ENCODE results near the gene SMCO2.

SMCO2 gene

DNA sequence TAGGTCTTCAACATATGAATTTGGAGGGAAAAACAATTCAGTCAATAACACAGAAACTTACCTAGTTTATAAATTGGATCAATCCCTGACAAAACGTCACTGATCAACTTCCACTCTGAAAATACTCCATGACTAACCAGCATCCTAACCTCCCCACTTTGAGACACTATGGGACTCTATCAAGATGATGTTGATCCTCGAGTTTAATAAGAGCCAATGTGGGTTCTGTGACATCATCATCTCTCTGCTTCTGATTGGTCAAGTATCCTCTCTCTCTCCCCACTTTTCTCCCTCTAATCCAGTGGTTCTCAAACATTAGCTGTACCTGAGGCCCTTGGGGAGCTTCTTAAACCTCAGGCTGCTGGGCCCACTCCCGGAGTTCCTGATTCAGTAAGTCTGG is at the start of gene SMCO2:
Gene SMCO2, plus strand, starts transcription at position 301 of the 400 bp plus-strand sequence. CDS start 23,896 bp downstream, outside the sequence.
- no peaks in the 10 kb centered on the region for H3K27me3 ChIP-seq (ENCODE audit: low read depth, low read length)
- H3K36me3 ChIP-seq (ENCODE audit: control insufficient read depth in 1 of 2, insufficient read depth in 2 of 2, low read length in 2 of 2) = no peaks in the 10 kb centered on the region
- H3K4me1 ChIP-seq (ENCODE audit: control insufficient read depth in 1 of 2, insufficient read depth in 2 of 2, low read length in 2 of 2) = no peaks in the 10 kb centered on the region
- H3K9me3 ChIP-seq (ENCODE audit: control insufficient read depth in 1 of 2, low read length in 2 of 2) = peaks cover 0 to 6% of the 10 kb centered on the region in 2 donors
- H3K4me3 ChIP-seq (ENCODE audit: low read depth in 1 of 2, low read length in 2 of 2) = no peak within 1 kb of the TSS
- no peak within 1 kb of the TSS for H3K27ac ChIP-seq (ENCODE audit: low read length)

DNA sequence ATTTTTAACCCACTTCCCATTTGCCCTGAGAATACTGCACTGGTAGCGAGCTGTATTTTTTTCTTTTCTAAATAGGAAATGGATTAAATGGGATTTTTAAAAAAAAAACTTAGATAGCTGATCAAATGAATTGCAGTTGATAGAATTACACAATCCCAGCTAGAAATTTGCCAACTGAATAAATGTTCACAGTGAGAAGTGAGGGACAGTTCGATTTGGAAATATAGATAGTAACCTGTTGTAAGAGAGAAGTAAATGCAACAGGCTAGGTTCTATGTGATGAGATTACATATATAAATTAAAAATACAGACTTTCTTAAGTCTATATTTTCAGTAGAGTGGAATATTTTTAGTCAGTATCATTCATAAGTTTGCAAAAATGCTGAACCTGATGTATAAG is 48.1 kb upstream of the SMCO2 start:
- Histone ChIP-seq H3K27me3 (ENCODE audit: low read depth, low read length) (no peaks in the 10 kb centered on the region), H3K4me3 (ENCODE audit: low read depth in 1 of 2, low read length in 2 of 2) (no peak overlapping the region), H3K27ac (ENCODE audit: low read length) (no peak overlapping the region), H3K9me3 (ENCODE audit: control insufficient read depth in 1 of 2, low read length in 2 of 2) (no peaks in the 10 kb centered on the region), H3K4me1 (ENCODE audit: control insufficient read depth in 1 of 2, insufficient read depth in 2 of 2, low read length in 2 of 2) (no peaks in the 10 kb centered on the region), H3K36me3 (ENCODE audit: control insufficient read depth in 1 of 2, insufficient read depth in 2 of 2, low read length in 2 of 2) (no peaks in the 10 kb centered on the region)

DNA sequence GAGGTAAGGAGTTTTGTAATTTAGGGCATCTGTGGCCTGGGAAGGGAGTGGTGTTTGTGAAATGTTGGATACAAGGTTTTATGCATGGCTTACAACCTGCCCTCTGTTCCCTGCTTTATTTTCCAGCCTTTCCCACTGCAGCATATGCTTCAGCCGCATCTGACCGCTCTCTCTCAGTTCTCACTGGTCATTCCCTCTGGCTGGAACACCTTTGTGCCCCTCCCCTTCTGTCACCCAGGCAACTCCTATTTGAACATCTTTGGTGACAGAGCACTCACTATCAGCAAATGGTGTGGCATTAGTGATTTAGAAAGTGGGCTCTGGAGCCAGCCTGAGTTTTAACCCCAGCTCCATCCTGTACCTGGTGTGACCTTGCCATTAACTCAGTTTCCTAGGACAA is 47.5 kb upstream of the SMCO2 start:
- no peaks in the 10 kb centered on the region for H3K27me3 ChIP-seq (ENCODE audit: low read depth, low read length)
- no peaks in the 10 kb centered on the region for H3K9me3 ChIP-seq (ENCODE audit: control insufficient read depth in 1 of 2, low read length in 2 of 2)
- no peaks in the 10 kb centered on the region for H3K4me1 ChIP-seq (ENCODE audit: control insufficient read depth in 1 of 2, insufficient read depth in 2 of 2, low read length in 2 of 2)
- no peak overlapping the region for H3K4me3 ChIP-seq (ENCODE audit: low read depth in 1 of 2, low read length in 2 of 2)
- no peak overlapping the region for H3K27ac ChIP-seq (ENCODE audit: low read length)
- H3K36me3 ChIP-seq (ENCODE audit: control insufficient read depth in 1 of 2, insufficient read depth in 2 of 2, low read length in 2 of 2) = no peaks in the 10 kb centered on the region

DNA sequence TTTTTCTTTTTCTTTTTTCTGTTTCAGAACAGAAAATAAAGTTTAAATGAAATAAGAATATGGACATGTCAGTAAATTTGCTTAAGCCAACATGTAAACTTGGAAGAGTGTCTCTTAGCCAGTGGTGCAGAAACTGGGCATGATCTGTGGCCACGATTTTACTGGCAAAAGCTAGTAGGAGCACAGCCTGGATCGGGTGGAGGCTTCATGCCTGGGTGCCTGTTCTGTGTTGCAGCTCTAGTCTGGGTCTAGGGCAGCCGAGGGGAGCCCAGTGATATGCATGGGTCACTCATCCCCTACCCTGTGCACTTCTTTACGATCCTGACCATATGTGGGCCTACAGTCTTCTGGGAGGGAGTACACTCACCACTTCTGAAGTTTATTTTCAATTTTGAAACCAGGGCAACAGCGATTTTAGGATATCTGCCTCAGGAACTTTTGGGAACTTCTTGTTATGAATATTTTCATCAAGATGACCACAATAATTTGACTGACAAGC is 45.6 kb upstream of the SMCO2 start:
- no peaks in the 10 kb centered on the region for H3K36me3 ChIP-seq (ENCODE audit: control insufficient read depth in 1 of 2, insufficient read depth in 2 of 2, low read length in 2 of 2)
- no peak overlapping the region for H3K4me3 ChIP-seq (ENCODE audit: low read depth in 1 of 2, low read length in 2 of 2)
- H3K27me3 ChIP-seq (ENCODE audit: low read depth, low read length) = no peaks in the 10 kb centered on the region
- no peaks in the 10 kb centered on the region for H3K4me1 ChIP-seq (ENCODE audit: control insufficient read depth in 1 of 2, insufficient read depth in 2 of 2, low read length in 2 of 2)
- H3K9me3 ChIP-seq (ENCODE audit: control insufficient read depth in 1 of 2, low read length in 2 of 2) = no peaks in the 10 kb centered on the region
- no peak overlapping the region for H3K27ac ChIP-seq (ENCODE audit: low read length)

DNA sequence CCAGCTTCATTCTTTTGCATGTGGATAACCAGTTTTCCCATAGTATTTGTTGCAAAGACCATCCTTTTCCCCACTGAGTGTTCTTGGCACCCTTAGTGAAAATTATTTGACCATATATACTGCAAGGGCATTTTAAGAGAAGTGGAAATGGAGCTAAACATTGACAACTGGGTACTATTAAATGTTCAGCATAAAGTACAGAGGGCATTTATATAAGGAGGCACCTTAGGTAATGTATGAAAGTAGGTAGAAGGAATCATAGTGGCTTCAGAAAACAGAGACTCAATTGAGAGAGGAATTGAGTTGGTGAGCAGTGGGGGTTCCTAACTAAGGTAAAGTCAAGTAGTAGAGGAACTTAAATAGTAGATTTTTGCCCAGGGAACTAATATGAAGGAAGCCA is 34.5 kb upstream of the SMCO2 start:
- Histone ChIP-seq H3K27me3 (ENCODE audit: low read depth, low read length) (no peaks in the 10 kb centered on the region), H3K27ac (ENCODE audit: low read length) (no peak overlapping the region), H3K4me1 (ENCODE audit: control insufficient read depth in 1 of 2, insufficient read depth in 2 of 2, low read length in 2 of 2) (no peaks in the 10 kb centered on the region), H3K36me3 (ENCODE audit: control insufficient read depth in 1 of 2, insufficient read depth in 2 of 2, low read length in 2 of 2) (no peaks in the 10 kb centered on the region), H3K9me3 (ENCODE audit: control insufficient read depth in 1 of 2, low read length in 2 of 2) (no peaks in the 10 kb centered on the region), H3K4me3 (ENCODE audit: low read depth in 1 of 2, low read length in 2 of 2) (no peak overlapping the region)

DNA sequence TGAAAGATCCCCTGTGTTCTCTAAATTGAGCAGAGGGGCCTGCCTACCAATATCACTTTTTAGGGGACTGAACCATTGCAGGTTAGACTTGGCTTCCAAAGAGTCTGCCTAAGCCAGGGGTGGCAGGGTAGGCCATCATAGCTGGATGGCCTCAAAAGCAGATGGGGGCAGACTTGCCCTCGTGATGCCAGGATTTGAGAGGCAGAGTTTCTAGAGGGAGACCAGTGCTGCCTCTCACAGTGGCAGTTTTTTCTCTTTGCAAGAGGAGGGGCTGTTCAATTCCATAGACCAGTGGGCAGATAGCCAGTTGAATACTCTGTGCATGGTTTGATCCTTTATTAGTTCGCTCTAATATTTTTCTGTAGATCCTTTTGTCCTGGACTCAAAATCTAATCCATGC is 23.8 kb upstream of the SMCO2 start:
- Histone ChIP-seq H3K36me3 (ENCODE audit: control insufficient read depth in 1 of 2, insufficient read depth in 2 of 2, low read length in 2 of 2) (no peaks in the 10 kb centered on the region), H3K27ac (ENCODE audit: low read length) (no peak overlapping the region), H3K9me3 (ENCODE audit: control insufficient read depth in 1 of 2, low read length in 2 of 2) (no peaks in the 10 kb centered on the region), H3K4me3 (ENCODE audit: low read depth in 1 of 2, low read length in 2 of 2) (no peak overlapping the region), H3K4me1 (ENCODE audit: control insufficient read depth in 1 of 2, insufficient read depth in 2 of 2, low read length in 2 of 2) (peaks cover 0 to 3% of the 10 kb centered on the region in 2 donors), H3K27me3 (ENCODE audit: low read depth, low read length) (no peaks in the 10 kb centered on the region)

DNA sequence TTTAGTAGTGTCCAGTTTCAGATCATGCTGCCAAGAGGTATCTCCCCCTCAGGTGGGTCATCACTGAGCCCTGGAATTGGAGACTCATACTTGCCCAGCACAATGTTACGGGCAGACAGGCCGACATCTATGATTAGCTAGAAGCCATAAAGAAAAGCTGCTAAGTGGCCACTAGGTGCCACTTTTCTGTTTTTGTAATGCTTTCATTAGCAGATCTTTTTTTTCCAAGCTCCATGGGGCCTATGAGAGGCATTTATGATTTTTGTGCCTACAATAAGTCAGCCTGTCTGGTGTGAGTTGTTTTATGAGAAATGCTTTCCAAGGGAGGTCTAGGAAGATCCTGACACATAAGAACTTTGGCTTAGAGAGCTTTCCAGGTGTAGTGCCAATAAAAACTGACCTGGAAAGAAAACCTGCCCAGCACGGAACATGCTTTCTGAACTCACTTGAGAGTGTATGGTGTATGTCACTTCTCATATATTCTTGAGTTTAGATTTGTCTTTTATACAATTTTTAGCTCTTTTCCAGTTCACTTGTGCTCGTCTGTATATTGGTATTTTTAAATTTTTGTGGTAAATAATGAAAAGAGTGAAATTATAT is 21.8 kb upstream of the SMCO2 start:
- Histone ChIP-seq H3K27ac (ENCODE audit: low read length) (no peak overlapping the region), H3K27me3 (ENCODE audit: low read depth, low read length) (no peaks in the 10 kb centered on the region), H3K4me1 (ENCODE audit: control insufficient read depth in 1 of 2, insufficient read depth in 2 of 2, low read length in 2 of 2) (peaks cover 0 to 3% of the 10 kb centered on the region in 2 donors), H3K4me3 (ENCODE audit: low read depth in 1 of 2, low read length in 2 of 2) (no peak overlapping the region), H3K36me3 (ENCODE audit: control insufficient read depth in 1 of 2, insufficient read depth in 2 of 2, low read length in 2 of 2) (no peaks in the 10 kb centered on the region), H3K9me3 (ENCODE audit: control insufficient read depth in 1 of 2, low read length in 2 of 2) (no peaks in the 10 kb centered on the region)

DNA sequence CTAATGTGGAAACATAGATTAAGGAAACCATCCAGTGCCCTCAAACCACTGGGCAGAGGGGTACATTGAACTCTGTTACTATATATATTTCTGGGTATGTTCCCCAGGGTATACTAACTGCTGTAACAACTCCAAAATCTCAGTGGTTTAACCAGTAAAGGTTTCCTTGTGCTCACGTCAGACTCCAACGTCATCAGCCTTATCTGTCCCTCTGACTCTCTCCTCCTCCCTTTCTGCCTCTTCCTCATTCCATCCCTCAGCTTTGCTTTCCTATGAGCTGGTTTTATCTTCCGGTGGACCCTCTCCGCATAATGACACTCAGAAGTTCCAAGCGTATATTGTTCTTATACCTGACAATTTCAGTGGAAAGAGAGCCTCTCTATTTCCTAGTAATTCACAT is 21.2 kb upstream of the SMCO2 start:
- Histone ChIP-seq H3K4me1 (ENCODE audit: control insufficient read depth in 1 of 2, insufficient read depth in 2 of 2, low read length in 2 of 2) (peaks cover 0 to 3% of the 10 kb centered on the region in 2 donors), H3K9me3 (ENCODE audit: control insufficient read depth in 1 of 2, low read length in 2 of 2) (no peaks in the 10 kb centered on the region), H3K36me3 (ENCODE audit: control insufficient read depth in 1 of 2, insufficient read depth in 2 of 2, low read length in 2 of 2) (no peaks in the 10 kb centered on the region), H3K27me3 (ENCODE audit: low read depth, low read length) (no peaks in the 10 kb centered on the region), H3K4me3 (ENCODE audit: low read depth in 1 of 2, low read length in 2 of 2) (no peak overlapping the region), H3K27ac (ENCODE audit: low read length) (no peak overlapping the region)

DNA sequence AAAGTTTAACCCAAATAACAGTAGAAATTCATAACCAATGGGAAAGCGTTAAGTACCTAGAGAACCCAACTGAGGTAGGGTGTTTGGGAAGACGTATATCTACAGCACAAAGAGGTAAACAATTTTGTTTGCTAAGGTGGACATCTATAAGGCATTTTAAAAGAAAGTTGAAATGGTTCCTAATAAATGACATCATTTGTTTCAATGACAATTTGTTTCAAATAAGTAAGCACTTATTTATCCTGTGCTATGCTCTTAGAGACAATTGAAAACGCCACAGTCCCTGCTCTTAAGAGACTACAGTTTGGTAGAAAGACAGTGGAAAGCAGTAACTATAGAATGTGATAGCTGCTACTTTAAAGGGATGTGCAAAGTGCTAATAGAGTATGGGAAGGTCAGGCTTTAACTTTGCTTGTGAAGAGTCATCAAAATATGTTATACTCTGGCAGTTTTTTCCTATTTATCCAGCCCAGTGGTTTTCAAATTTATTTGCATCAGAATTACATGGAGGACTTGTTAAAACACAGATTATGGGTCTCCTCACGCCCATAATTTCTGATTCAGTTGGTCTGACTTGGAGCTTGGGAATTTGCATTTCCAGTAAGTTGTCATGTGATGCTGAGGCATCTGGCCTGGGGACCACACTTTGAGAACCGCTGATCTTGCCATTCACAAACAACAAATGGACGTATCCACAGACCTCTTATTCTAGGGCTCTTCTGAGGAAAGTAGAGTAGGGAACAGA is 19.6 kb upstream of the SMCO2 start:
- no peaks in the 10 kb centered on the region for H3K36me3 ChIP-seq (ENCODE audit: control insufficient read depth in 1 of 2, insufficient read depth in 2 of 2, low read length in 2 of 2)

DNA sequence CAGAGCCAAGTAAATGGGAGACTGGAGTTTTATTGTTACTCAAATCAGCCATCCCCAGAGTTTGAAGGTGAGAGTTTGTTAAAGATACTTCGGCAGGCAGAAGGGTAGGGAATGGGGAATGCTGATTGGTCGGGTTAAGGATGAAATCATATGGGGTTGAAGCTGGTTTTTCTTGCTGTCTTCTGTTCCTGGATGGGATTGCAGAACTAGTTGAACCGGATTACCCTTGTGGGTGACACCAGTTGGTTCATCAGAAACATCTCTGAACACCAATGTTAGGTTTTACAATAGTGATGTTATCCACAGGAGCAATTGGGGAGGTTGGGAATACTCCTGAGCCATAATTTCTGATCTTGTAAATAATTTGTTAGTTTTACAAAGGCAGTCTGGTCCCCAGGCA is 18.7 kb upstream of the SMCO2 start:
- Histone ChIP-seq H3K27ac (ENCODE audit: low read length) (no peak overlapping the region), H3K4me1 (ENCODE audit: control insufficient read depth in 1 of 2, insufficient read depth in 2 of 2, low read length in 2 of 2) (peaks cover 0 to 3% of the 10 kb centered on the region in 2 donors), H3K36me3 (ENCODE audit: control insufficient read depth in 1 of 2, insufficient read depth in 2 of 2, low read length in 2 of 2) (no peaks in the 10 kb centered on the region), H3K9me3 (ENCODE audit: control insufficient read depth in 1 of 2, low read length in 2 of 2) (no peaks in the 10 kb centered on the region), H3K27me3 (ENCODE audit: low read depth, low read length) (no peaks in the 10 kb centered on the region), H3K4me3 (ENCODE audit: low read depth in 1 of 2, low read length in 2 of 2) (no peak overlapping the region)

More for the DNA sequence above, 19.6 kb upstream of the SMCO2 start:
- Histone ChIP-seq H3K9me3 (ENCODE audit: control insufficient read depth in 1 of 2, low read length in 2 of 2) (no peaks in the 10 kb centered on the region), H3K4me1 (ENCODE audit: control insufficient read depth in 1 of 2, insufficient read depth in 2 of 2, low read length in 2 of 2) (peaks cover 0 to 3% of the 10 kb centered on the region in 2 donors), H3K4me3 (ENCODE audit: low read depth in 1 of 2, low read length in 2 of 2) (no peak overlapping the region), H3K27me3 (ENCODE audit: low read depth, low read length) (no peaks in the 10 kb centered on the region), H3K27ac (ENCODE audit: low read length) (no peak overlapping the region)

DNA sequence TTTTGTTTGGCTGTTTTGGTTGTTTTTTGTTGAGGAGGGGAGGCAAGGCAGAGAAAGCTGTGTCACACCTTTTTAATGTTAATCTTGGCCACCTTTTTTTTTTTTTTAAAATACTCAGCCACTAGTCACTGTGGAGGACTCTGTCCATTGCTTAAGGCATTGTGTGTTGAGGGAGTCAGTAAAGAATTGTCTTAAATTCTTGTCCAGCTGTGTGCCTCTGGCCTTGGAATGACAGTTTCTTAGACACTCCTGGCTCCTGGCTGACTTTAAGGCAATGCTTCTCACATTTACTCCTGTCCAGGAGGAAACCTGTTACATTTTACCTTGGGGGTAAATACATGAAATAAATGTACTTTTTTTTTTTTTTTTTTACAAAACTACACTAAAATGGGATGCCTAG is 18.1 kb upstream of the SMCO2 start:
- Histone ChIP-seq H3K9me3 (ENCODE audit: control insufficient read depth in 1 of 2, low read length in 2 of 2) (no peaks in the 10 kb centered on the region), H3K4me1 (ENCODE audit: control insufficient read depth in 1 of 2, insufficient read depth in 2 of 2, low read length in 2 of 2) (peaks cover 0 to 3% of the 10 kb centered on the region in 2 donors), H3K27me3 (ENCODE audit: low read depth, low read length) (no peaks in the 10 kb centered on the region), H3K27ac (ENCODE audit: low read length) (no peak overlapping the region), H3K36me3 (ENCODE audit: control insufficient read depth in 1 of 2, insufficient read depth in 2 of 2, low read length in 2 of 2) (no peaks in the 10 kb centered on the region), H3K4me3 (ENCODE audit: low read depth in 1 of 2, low read length in 2 of 2) (no peak overlapping the region)
